HG02798 (cell line): Measurements from ENCODE around the gene TRPM1.

Source experiments
- ATAC-seq: cut with Tn5 transposase; IDR thresholded peaks from one replicate; pipeline ENCODE4 v1.9.1; 2021; ENCODE audit warnings: mild to moderate bottlenecking; ENCODE audit not compliant: unreplicated experiment, poor library complexity

The TRPM1 gene

DNA sequence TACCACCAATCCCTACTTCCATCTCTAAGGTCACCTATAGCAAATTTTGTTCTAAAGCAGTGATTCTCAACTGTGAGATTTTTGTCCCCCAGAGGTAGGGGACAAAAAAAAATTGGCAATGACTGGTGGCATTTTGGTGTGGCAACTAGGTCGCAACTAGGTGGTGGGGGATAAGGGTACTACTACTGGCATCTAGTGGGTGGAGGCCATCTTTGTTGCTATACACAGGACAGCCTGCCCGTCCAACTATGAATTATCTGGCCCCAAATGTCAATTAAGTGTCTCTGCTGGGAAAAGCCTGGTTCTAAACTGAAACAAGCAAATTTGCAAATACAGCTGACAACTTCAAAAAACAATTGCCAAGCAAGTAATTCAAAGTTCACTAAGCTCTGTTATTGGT, 111.5 kb downstream of the TRPM1 start:
- no peak for ATAC-seq

DNA sequence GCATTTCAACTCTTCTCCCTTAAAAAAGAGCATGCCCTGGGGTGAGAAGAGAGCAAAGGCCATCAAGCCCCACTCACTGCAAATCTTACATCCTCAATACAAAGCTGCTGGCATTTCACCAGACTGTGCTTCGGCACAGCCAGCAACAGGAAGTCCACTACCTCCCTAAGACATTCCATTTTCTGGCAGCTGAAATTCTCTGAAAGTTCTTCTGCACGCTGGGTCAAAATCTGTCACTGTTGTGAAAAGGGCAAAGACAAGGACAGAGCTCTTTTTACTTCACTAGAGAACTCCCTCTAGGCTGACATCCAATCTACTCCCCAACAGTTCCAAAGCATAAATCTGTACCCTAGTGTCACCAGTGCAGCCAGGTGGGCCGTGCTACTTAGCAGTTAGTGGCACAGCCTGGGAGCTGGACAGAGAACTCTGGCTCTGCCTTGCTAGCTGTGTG, 116.4 kb downstream of the TRPM1 start:
- no peak for ATAC-seq

DNA sequence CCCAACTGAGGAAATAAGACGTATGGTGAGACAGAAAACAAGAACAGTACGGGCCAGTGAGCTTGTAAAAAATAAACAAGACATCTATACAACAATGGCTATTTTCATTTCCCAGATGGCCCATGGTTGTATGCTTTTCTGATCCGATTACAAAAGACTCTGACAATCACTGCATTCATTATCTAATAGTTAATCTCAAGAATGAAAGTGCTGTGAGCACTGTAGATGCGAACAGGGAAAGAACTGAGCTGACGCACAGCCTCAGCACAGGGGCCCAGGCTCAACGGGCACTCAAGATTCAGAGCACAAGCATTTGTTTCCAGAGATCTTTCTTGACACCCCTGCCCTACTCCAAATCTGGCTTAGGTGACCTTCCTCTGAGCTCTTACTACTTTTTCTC, 117.0 kb downstream of the TRPM1 start:
- no peak for ATAC-seq

DNA sequence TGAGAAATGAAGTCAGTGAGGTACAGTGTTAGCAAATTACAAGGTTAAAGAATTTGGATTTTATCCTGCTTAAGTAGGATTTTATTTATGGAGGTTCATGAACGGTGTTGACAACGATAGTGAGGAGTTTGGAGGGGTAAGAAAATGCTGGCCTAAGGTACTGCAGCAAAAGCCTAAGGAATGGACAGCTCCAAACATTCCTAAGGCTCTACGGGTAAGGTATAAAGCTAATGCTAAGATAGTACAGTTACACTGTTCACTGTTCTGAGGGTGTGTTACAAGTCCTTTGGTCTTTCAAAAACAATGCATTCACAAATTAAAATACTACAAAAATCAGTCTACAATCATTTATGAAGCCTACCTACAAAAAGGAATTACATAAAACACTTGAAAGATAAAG, 117.4 kb downstream of the TRPM1 start:
- no peak for ATAC-seq

DNA sequence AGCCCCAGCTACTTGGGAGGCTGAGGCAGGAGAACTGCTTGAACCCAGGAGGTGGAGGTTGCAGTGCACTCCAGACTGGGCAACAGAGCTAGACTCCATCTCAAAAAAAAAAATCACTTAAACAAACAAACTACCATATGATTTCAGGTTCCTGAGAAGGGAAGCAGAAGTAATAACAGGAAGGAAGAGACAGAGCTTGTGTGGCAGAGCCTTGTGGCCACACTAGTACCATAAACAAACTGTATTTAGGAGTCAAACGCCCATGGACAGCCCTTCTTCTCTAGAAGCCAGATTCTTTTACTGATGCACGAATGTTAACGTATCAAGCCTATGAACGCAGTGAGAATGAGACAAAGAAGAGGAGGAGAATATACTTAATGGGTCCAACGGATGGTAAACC, 122.1 kb downstream of the TRPM1 start:
- no peak for ATAC-seq

DNA sequence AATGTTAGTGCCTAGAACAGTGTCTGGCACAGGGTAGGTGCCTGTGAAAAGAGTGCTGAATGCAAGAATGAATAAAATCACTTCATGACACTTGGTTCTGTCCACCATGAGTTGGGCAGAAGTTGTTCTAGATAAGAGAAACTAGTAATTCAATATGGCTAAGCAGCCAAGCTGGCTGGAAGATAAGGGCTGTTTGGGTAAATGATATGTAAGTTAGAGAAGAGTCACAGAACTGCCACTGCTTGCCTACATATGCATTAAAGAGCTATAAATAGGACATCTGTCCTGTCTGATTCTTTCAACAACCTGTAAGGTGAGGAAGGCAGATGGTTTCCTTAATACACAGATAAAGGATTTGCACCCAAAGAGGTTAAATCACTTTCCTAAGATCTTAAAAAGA, 123.2 kb downstream of the TRPM1 start:
- ATAC-seq = no peak

DNA sequence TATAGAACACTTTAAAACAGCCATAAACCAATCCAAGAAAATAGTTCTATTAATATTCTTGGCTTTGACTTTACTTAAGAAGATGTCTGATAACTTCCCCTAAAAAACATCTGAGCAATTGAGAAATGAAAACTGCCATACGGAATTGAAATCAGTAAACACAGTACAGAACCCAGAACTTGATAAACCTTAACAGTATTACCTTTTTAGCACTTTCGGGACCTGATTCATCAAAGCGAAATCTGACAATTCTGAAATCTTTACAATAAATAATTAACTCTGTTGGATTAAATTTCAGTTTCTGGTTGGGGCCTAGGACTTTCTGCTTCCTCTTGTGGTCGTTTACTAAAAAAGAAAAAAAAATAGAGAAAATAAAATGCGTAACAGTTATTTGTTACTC, 127.4 kb downstream of the TRPM1 start:
- ATAC-seq = no peak

DNA sequence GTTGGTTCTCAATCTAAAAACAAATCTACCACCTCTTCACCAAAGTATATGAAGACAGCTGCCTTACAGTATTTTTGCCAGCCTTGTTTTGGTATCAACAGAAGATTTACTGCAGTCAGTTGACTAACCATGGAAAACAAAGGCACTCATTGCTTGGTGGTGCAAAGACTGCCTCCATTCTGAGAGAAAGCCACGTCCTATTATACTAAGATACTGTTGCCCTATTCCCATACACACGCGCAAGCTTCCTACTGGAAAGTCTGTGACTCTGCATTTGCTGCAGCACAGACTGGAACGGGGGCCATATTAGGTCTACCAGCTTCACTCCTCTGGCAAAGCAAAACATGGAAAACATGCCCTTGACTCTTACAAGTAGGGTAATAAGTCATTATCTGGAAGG, 128.1 kb downstream of the TRPM1 start:
- ATAC-seq = no peak

DNA sequence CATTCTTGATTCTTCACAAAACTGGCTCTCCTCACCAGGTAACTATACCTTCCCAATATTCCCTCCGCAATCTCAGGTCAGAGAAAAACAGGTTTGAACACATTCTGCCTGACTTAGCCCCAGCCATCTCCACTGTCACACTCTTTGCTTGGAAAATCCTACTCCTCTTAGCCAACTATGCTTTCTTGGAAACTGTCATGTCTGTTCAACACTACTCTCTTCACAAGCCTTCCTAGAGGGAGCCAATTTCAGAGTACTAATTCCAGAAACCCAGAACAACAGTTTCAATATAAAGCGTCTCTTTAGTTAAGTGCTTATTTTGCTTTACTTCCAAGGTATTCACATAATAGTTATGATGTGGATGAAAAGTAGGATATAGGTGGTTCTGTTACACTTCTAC, 131.8 kb downstream of the TRPM1 start:
- no peak for ATAC-seq

DNA sequence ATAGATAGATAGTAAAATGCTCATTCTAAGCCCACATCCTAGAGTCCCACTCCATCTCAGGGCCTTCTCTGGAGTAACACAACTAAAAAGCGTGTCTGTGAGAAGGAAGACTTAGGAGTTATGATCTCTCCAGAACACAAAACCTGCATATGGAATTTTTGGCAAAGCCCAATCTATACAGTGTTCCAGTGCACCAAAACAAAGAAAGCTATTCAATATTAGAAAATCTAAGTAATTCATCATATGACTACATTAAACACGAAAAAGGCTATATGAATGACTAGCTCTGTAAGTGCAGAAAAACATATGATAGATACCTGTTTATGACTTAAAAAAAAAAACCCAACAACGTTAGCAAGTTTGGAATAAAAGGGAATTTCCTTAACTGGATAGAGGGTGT, 137.8 kb downstream of the TRPM1 start:
- no peak for ATAC-seq

DNA sequence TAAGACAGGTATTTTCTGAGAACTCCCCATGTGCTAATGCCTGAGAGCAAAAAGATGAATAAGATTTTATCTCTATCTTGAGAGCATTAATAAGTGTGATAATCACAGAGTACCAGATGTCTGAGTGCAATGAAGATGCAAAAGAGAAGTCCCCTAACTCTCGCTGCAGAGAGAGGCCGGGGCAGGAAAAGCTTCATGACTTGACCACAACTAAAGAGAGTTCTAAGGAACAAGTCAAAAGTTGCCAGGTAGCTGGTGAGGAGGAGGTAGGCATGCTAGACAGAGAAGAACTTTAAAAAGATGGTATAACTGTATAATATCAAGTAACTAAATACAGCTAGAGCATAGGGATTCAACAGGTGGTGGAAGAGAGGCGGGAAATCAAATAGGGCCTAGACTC, 138.9 kb downstream of the TRPM1 start:
- ATAC-seq = no peak

DNA sequence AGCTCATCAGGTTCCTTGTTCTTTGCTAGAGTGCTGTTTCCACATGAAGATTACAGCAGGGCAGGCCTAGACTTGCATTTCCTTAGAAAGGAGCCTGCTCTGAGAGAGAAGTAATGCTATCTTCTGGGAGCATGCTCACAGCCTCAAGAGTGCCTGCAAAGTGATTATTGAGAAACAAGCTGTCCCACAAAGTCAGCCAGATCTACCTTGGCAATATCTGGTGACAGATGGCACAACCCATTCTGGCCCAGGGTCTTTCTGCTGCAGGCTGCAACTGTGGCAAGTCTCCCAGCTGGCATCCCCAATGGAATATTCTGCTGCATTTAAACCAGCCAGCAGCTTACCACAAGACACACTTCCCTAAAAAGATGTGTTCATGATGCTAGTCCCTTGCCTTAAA, 139.4 kb downstream of the TRPM1 start:
- no peak for ATAC-seq

DNA sequence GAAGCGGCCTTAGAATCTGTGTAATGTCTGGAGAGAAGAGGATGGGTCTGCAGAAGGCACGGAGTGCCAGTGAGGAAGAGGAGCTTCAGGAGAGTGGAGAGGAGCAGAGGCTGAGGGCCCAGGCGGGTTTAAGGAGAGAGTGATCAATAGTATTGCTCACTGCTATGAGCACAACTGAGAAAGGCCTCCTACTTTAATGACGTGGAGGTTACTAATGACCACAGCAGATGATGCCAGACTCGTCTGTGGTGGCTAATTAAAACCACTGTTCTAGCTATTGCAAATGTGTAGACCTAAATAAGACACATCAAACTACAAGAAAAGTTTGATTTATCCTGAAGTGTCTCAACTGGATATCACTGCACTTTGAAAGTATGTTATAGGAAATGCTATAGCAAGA, 143.3 kb downstream of the TRPM1 start:
- ATAC-seq = no peak

DNA sequence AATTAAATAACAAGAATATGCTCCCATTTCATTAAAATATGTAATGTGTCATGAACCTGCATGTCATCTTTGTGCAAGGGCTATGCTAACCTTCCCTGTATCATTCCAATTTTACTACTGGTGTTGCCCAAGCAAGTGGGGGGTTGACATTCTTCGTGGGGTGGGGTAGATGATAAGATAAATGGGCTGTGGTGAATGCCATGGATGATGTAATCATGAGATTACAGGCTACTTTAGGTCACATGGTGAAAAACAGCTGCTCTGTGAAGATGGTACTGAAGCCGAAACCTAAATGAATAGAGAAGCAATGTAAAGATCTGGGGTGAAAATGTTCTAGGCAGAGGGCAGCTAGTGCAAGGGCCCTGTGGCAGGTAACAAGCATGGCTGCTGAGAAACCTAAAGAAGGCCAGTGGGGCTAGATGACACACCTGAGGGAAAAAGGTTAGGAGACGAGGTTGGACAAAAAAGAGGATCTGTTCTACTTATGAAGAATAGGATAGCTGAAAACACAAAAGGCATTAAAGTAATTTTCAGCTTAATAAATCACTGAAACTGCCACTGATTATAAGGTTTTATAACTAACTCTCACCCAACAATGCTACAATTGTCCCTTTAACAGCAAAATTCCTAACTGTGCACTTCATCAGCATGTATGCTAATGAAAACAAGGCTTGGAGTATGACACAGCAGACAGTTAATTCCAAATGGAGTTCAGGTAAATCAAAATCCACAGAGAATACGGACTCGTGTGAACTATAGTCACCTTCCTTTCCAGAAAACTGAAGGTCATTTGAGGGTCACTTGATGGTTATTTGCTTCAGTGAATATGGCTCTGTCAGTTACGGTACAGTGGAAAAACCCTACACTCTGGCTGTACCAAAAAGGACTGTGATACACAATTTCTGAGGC, 145.1 kb downstream of the TRPM1 start:
- ATAC-seq = no peak

DNA sequence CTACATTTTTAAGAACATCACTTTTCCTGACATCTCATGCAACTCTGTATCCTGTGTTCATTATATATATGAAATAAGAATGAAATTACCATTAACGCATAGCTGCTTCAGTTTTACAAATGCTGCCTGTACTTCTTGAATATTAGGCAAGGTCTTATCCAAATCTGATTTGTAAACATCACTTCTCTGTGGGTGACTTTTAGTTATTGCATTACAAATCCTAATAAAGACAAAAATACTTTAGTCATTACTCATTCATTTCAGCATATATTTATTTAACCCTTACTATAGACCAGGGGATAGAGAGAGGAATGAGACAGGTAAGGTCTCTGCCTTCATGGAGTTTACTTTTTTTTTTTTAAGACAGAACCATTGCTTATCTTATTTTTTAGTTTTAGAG, 146.9 kb downstream of the TRPM1 start:
- ATAC-seq = no peak

DNA sequence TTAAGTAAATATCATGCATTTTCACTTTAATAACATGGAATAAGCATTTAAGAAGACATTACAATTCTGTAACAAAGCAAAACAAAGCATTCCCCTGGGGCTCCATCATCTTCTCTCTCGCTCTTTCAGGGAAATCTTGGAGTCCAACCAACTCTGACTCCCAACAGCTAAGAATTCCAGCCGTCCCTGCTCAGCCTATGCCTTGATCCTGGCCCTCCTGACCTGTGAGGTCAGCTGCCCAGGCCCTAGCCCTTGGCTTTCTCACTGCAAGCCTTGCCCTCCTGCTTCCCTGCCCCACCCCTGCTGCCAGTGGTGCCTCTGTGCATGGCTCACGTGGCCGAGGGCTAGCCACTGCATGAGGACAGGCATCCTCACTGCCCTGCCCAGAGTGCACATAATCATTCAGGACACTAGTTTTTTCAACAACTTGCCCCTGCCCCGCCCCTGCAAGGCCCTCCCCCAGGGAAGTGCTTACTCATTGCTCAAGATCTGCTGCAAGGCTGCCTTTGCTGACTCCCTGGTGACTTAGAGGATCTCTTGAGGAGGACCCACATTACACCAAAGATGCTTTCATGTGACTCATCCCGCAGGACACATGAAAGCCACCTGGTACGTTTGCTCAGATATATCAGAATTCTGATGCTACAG, 147.7 kb downstream of the TRPM1 start:
- ATAC-seq = no peak

DNA sequence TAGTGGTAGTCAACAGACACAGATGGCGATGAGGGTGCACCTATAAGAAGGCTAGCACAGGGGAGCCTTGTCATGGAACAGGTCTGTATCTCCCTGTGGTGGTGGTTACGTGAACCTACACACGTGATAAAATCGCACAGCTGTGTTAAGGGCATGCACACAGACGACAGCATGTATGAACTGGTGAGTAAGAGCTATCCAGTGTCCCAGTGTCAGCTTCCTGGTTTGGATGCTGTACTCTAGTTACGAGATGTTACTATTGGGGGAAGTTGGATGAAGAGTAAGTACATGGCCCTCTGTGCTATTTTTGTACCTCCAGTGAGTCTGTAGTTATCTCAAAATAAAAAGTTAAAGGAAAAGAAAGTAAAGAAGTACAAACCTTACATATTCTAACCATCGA, 148.3 kb downstream of the TRPM1 start:
- no peak for ATAC-seq
